ENCODE results near the gene APC. TPM values are rescaled to one million over a fixed set of nuclear protein-coding genes. Genes with fewer than 3 reads are reported as not detected.

The APC gene
- total RNA-seq, 3 donors from 2014 or later: 42.7 to 62.8 (median 43.5) TPM

GRCh38 chr5:112823181-112823580 lies 85.5 kb downstream of the APC start:
- Histone ChIP-seq H3K4me1 (ENCODE audit: low read depth) (no peaks in the 10 kb centered on the region), H3K4me3 (no peak overlapping the region), H3K36me3 (ENCODE audit: low read depth) (no peaks in the 10 kb centered on the region), H3K9me3 (no peaks in the 10 kb centered on the region)
- no peak for ATAC-seq
- intact Hi-C loops (cut with DNase I, micrococcal nuclease): no loop called here
- TF ChIP-seq CTCF (IDR thresholded peaks at IDR 0.05): no peak
- DNase-seq: no peak

- no peaks in the 10 kb centered on the region for H3K9me3 ChIP-seq
- DNase-seq (no peak), ATAC-seq (no peak)
- no peaks in the 10 kb centered on the region for H3K4me1 ChIP-seq (ENCODE audit: low read depth)
- no peak overlapping the region for H3K4me3 ChIP-seq
- TF ChIP-seq CTCF (IDR thresholded peaks at IDR 0.05): no peak
- intact Hi-C loops (cut with DNase I, micrococcal nuclease): no loop called here
- H3K36me3 ChIP-seq (ENCODE audit: low read depth): no peaks in the 10 kb centered on the region
These were observed 86.0 kb downstream of the APC start for GRCh38 chr5:112823656-112824055.

GRCh38 chr5:112824197-112824596 lies 86.5 kb downstream of the APC start:
- no peaks in the 10 kb centered on the region for H3K4me1 ChIP-seq (ENCODE audit: low read depth)
- no peak for TF ChIP-seq CTCF (IDR thresholded peaks at IDR 0.05)
- H3K36me3 ChIP-seq (ENCODE audit: low read depth): no peaks in the 10 kb centered on the region
- ATAC-seq (no peak), DNase-seq (no peak)
- H3K4me3 ChIP-seq: no peak overlapping the region
- no peaks in the 10 kb centered on the region for H3K9me3 ChIP-seq
- intact Hi-C loops (cut with DNase I, micrococcal nuclease): no loop called here

- no peaks in the 10 kb centered on the region for H3K36me3 ChIP-seq (ENCODE audit: low read depth)
- no peaks in the 10 kb centered on the region for H3K9me3 ChIP-seq
- TF ChIP-seq CTCF (IDR thresholded peaks at IDR 0.05): no peak
- DNase-seq: no peak
- intact Hi-C loops (cut with DNase I, micrococcal nuclease): no loop called here
- no peak for ATAC-seq
- no peak overlapping the region for H3K4me3 ChIP-seq
- no peaks in the 10 kb centered on the region for H3K4me1 ChIP-seq (ENCODE audit: low read depth)
These were observed 92.7 kb downstream of the APC start for GRCh38 chr5:112830378-112830777.

- no peaks in the 10 kb centered on the region for H3K36me3 ChIP-seq (ENCODE audit: low read depth)
- DNase-seq (no peak), ATAC-seq (no peak)
- no peaks in the 10 kb centered on the region for H3K9me3 ChIP-seq
- no peak overlapping the region for H3K4me3 ChIP-seq
- intact Hi-C loops (cut with DNase I, micrococcal nuclease): no loop called here
- H3K4me1 ChIP-seq (ENCODE audit: low read depth): no peaks in the 10 kb centered on the region
- TF ChIP-seq CTCF (IDR thresholded peaks at IDR 0.05): no peak
These were observed 96.3 kb downstream of the APC start for GRCh38 chr5:112833971-112834370.

GRCh38 chr5:112844489-112844888 lies 106.8 kb downstream of the APC start:
- Histone ChIP-seq H3K4me3 (no peak overlapping the region), H3K4me1 (ENCODE audit: low read depth) (no peaks in the 10 kb centered on the region), H3K36me3 (ENCODE audit: low read depth) (no peaks in the 10 kb centered on the region), H3K9me3 (no peaks in the 10 kb centered on the region)
- no peak for TF ChIP-seq CTCF (IDR thresholded peaks at IDR 0.05)
- ATAC-seq (no peak), DNase-seq (no peak)
- intact Hi-C loops (cut with DNase I, micrococcal nuclease): no loop called here

All from mucosa of descending colon (tissue), 3 donors.